H1 (cell line): ENCODE results near the gene ACACA. TPM values are rescaled to one million over a fixed set of nuclear protein-coding genes. Genes with fewer than 3 reads are reported as not detected.

Source experiments
- CTCF ChIA-PET: fragments of 300-600 bp; sonication (Branson Sonifier 250); formaldehyde crosslinking; loops from one replicate; lab custom pipeline; 2021; ENCODE audit not compliant: partially characterized antibody; lab: Charles Lee
- POLR2A ChIA-PET: fragments of 300-600 bp; sonication (Branson Sonifier 250); formaldehyde crosslinking; loops from one replicate; lab custom pipeline; 2021; ENCODE audit warnings: inconsistent platforms; ENCODE audit not compliant: partially characterized antibody; lab: Charles Lee
- DNase-seq, 2 experiments: peaks; one replicate each; pipeline versions ENCODE4 v3.0.0 to v3.0.0-alpha.2; 2010 to 2022; ENCODE audit warnings: low spot score in 2 of 2, low read depth in 1 of 2, mixed read lengths in 1 of 2
- FAIRE-seq: peaks from 2 replicates; lab custom pipeline; 2011; peaks lifted over from hg19 to GRCh38; lab: Jason Lieb, UNC
- H2AFZ ChIP-seq: 2 replicates; pipeline ENCODE4 v1.8.1; 2012; ENCODE audit warnings: low read length, inconsistent platforms
- H2AK5ac ChIP-seq: 2 replicates; pipeline ENCODE4 v1.6.1; 2013; ENCODE audit warnings: low read depth, low read length
- H2BK120ac ChIP-seq: replicated peaks from 2 replicates; pipeline ENCODE3; 2013; ENCODE audit warnings: low read depth, low read length, inconsistent platforms
- H2BK12ac ChIP-seq: 2 replicates; pipeline ENCODE4 v1.6.1; 2013; ENCODE audit warnings: low read depth, low read length
- H2BK15ac ChIP-seq: 2 replicates; pipeline ENCODE4 v1.6.1; 2013; ENCODE audit warnings: low read length
- H2BK20ac ChIP-seq: 2 replicates; pipeline ENCODE4 v1.6.1; 2013; ENCODE audit warnings: low read length
- H2BK5ac ChIP-seq: 2 replicates; pipeline ENCODE4 v1.6.1; 2013; ENCODE audit warnings: low read depth, low read length
- H3K14ac ChIP-seq: 2 replicates; pipeline ENCODE4 v1.6.1; 2013; ENCODE audit warnings: inconsistent platforms; ENCODE audit not compliant: insufficient read length
- H3K18ac ChIP-seq: 2 replicates; pipeline ENCODE4 v1.6.1; 2013; ENCODE audit warnings: low read length; ENCODE audit errors: extremely low read depth
- H3K23ac ChIP-seq: 2 replicates; pipeline ENCODE4 v1.6.1; 2013; ENCODE audit warnings: inconsistent platforms; ENCODE audit not compliant: insufficient read length
- H3K23me2 ChIP-seq: 2 replicates; pipeline ENCODE4 v1.6.1; 2013; ENCODE audit warnings: low read depth, low read length
- H3K27ac ChIP-seq: 2 replicates; pipeline ENCODE4 v1.6.1; 2011; ENCODE audit warnings: low read depth, low read length, inconsistent platforms
- H3K27me3 ChIP-seq, 4 experiments: replicated peaks in 1 of 4; 1 replicate in 1 of 4; 2 replicates in 3 of 4; pipeline versions ENCODE4 v1.6.1 to v1.8.1; 2011 to 2013; ENCODE audit warnings: low read length in 3 of 4, mild to moderate bottlenecking in 3 of 4, inconsistent platforms in 2 of 4, mixed read lengths in 2 of 4, moderate library complexity in 1 of 4; ENCODE audit not compliant: control insufficient read depth in 3 of 4, insufficient read depth in 3 of 4; ENCODE audit errors: extremely low read depth in 1 of 4
- H3K36me3 ChIP-seq, 4 experiments: 2 replicates each; pipeline versions ENCODE4 v1.6.1 to v1.8.1; 2011 to 2013; ENCODE audit warnings: mild to moderate bottlenecking in 4 of 4, low read length in 3 of 4, moderate library complexity in 2 of 4, control low read depth in 1 of 4, inconsistent platforms in 1 of 4; ENCODE audit not compliant: insufficient read depth in 4 of 4, control insufficient read depth in 2 of 4
- H3K4ac ChIP-seq: replicated peaks from 2 replicates; pipeline ENCODE3; 2013; ENCODE audit warnings: low read length, low read depth, mixed read lengths, inconsistent platforms; ENCODE audit not compliant: insufficient read length
- H3K4me1 ChIP-seq, 4 experiments: replicated peaks in 1 of 4; 1 replicate in 1 of 4; 2 replicates in 3 of 4; pipeline versions ENCODE4 v1.6.1 to v1.8.1; 2011 to 2013; ENCODE audit warnings: low read length in 3 of 4, inconsistent platforms in 2 of 4, mixed read lengths in 1 of 4; ENCODE audit not compliant: insufficient read depth in 4 of 4, control insufficient read depth in 3 of 4
- H3K4me2 ChIP-seq, 2 experiments: 2 replicates each; pipeline versions ENCODE4 v1.6.1 to v1.8.1; 2011 to 2013; ENCODE audit warnings: low read depth in 2 of 2, low read length in 2 of 2, control low read depth in 1 of 2, inconsistent platforms in 1 of 2, mild to moderate bottlenecking in 1 of 2; ENCODE audit not compliant: insufficient read depth in 1 of 2
- H3K4me3 ChIP-seq, 4 experiments: fragments of 200-600, 300-600 bp in 1 of 4; sonication (generic), shearing (Covaris generic), sonication (Bioruptor Twin) in 1 of 4; 2 replicates each; pipeline versions ENCODE4 v1.5.1 to v1.8.1; 2011 to 2016; ENCODE audit warnings: low read length in 4 of 4, low read depth in 3 of 4, control low read depth in 2 of 4, inconsistent platforms in 2 of 4, mild to moderate bottlenecking in 2 of 4, mixed read lengths in 1 of 4, moderate library complexity in 1 of 4; ENCODE audit not compliant: insufficient read depth in 2 of 4; ENCODE audit errors: extremely low read depth in 1 of 4
- H3K56ac ChIP-seq: replicated peaks from 2 replicates; pipeline ENCODE3; 2013; ENCODE audit warnings: low read depth, mild to moderate bottlenecking, mixed read lengths, low read length, inconsistent platforms; ENCODE audit not compliant: insufficient read length
- H3K79me1 ChIP-seq: 2 replicates; pipeline ENCODE4 v1.6.1; 2013; ENCODE audit warnings: low read depth, low read length, control low read depth
- H3K79me2 ChIP-seq, 2 experiments: 2 replicates each; pipeline versions ENCODE4 v1.6.1 to v1.8.1; 2012 to 2013; ENCODE audit warnings: low read length in 2 of 2, mild to moderate bottlenecking in 2 of 2, inconsistent platforms in 1 of 2; ENCODE audit not compliant: insufficient read depth in 2 of 2, control insufficient read depth in 1 of 2
- H3K9ac ChIP-seq, 4 experiments: replicated peaks in 1 of 4; 1 replicate in 1 of 4; 2 replicates in 3 of 4; pipeline versions ENCODE4 v1.6.1 to v1.8.1; 2011 to 2013; ENCODE audit warnings: low read depth in 3 of 4, low read length in 3 of 4, control low read depth in 2 of 4, mild to moderate bottlenecking in 2 of 4, moderate library complexity in 2 of 4, inconsistent platforms in 1 of 4; ENCODE audit errors: extremely low read depth in 1 of 4
- H3K9me3 ChIP-seq, 2 experiments: 2 replicates each; pipeline versions ENCODE4 v1.6.1 to v1.8.1; 2012 to 2013; ENCODE audit warnings: mild to moderate bottlenecking in 2 of 2, moderate library complexity in 2 of 2, control low read depth in 1 of 2, inconsistent platforms in 1 of 2, low read depth in 1 of 2, low read length in 1 of 2, mixed read lengths in 1 of 2; ENCODE audit not compliant: insufficient read depth in 2 of 2
- H4K20me1 ChIP-seq, 2 experiments: replicated peaks in 1 of 2; 2 replicates each; pipeline versions ENCODE3 to v1.8.1; 2011 to 2013; ENCODE audit warnings: inconsistent platforms in 2 of 2, low read length in 2 of 2, mild to moderate bottlenecking in 1 of 2; ENCODE audit not compliant: insufficient read depth in 2 of 2, control insufficient read depth in 1 of 2
- H4K5ac ChIP-seq: 2 replicates; pipeline ENCODE4 v1.6.1; 2013; ENCODE audit warnings: low read length, low read depth, mixed read lengths, inconsistent platforms; ENCODE audit not compliant: insufficient read length
- H4K8ac ChIP-seq: 2 replicates; pipeline ENCODE4 v1.8.0; 2013; ENCODE audit warnings: mild to moderate bottlenecking, moderate library complexity, low read length, inconsistent platforms; ENCODE audit not compliant: insufficient read depth; ENCODE audit errors: extremely low read depth
- H4K91ac ChIP-seq: replicated peaks from 2 replicates; pipeline ENCODE3; 2013; ENCODE audit warnings: low read length, mixed read lengths, inconsistent platforms; ENCODE audit not compliant: insufficient read length
- ASH2L ChIP-seq: fragments of 200-600, 300-600 bp; sonication (generic); IDR thresholded peaks from one replicate; pipeline ENCODE4 v1.7.1; 2017; ENCODE audit warnings: low read length
- BACH1 ChIP-seq: IDR thresholded peaks from 2 replicates; pipeline ENCODE4 v1.6.1; 2012; ENCODE audit warnings: low read length, improper control_type of control experiment
- CEBPB ChIP-seq: IDR thresholded peaks from 2 replicates; pipeline ENCODE4 v1.6.1; 2012; ENCODE audit warnings: low read depth, low read length
- CHD2 ChIP-seq: IDR thresholded peaks from 2 replicates; pipeline ENCODE4 v1.6.1; 2012; ENCODE audit warnings: low read length, improper control_type of control experiment
- CTBP2 ChIP-seq: IDR thresholded peaks from 2 replicates; pipeline ENCODE4 v1.7.0; 2011; ENCODE audit warnings: borderline replicate concordance, mild to moderate bottlenecking, moderate library complexity, mixed read lengths, low read length; ENCODE audit not compliant: insufficient read depth, insufficient read length
- EP300 ChIP-seq, 2 experiments: IDR thresholded peaks; 1 replicate in 1 of 2; 2 replicates in 1 of 2; pipeline ENCODE4 v1.6.1; 2011 to 2012; ENCODE audit warnings: low read depth in 2 of 2, low read length in 2 of 2, mild to moderate bottlenecking in 2 of 2, borderline replicate concordance in 1 of 2, inconsistent platforms in 1 of 2, moderate library complexity in 1 of 2
- FOSL1 ChIP-seq: IDR thresholded peaks from 2 replicates; pipeline ENCODE4 v1.6.1; 2011; ENCODE audit warnings: mild to moderate bottlenecking, low read depth, low read length, moderate library complexity; ENCODE audit not compliant: insufficient read depth
- JUN ChIP-seq: IDR thresholded peaks from 2 replicates; pipeline ENCODE4 v1.6.1; 2011; ENCODE audit warnings: low read depth, mild to moderate bottlenecking, improper control_type of control experiment, low read length
- RBBP5 ChIP-seq: IDR thresholded peaks from 2 replicates; pipeline ENCODE4 v1.7.1; 2012; ENCODE audit warnings: low read depth, mild to moderate bottlenecking, inconsistent platforms, low read length, moderate library complexity, borderline replicate concordance
- SRF ChIP-seq: IDR thresholded peaks from 2 replicates; pipeline ENCODE4 v1.6.1; 2011; ENCODE audit warnings: mild to moderate bottlenecking, low read depth, low read length, moderate library complexity
- TBP ChIP-seq: IDR thresholded peaks from 2 replicates; pipeline ENCODE4 v1.6.1; 2011; ENCODE audit warnings: low read depth, low read length, improper control_type of control experiment
- TEAD4 ChIP-seq: IDR thresholded peaks from 2 replicates; pipeline ENCODE4 v1.6.1; 2012; ENCODE audit warnings: low read depth, low read length, inconsistent platforms, mixed read lengths
- ZNF274 ChIP-seq: IDR thresholded peaks from 2 replicates; pipeline ENCODE4 v1.7.0; 2012; ENCODE audit warnings: low read length, borderline replicate concordance; ENCODE audit errors: extremely low read depth
- WGBS, 2 experiments: shearing (Covaris generic) in 1 of 2; methylation state at CpG; one replicate each; pipeline versions ENCODE4 v1.1.6 to v1.1.7; 2013 to 2015; ENCODE audit warnings: low lambda C conversion rate in 2 of 2, mixed read lengths in 2 of 2, inconsistent platforms in 1 of 2, low coverage in 1 of 2, missing lambda C conversion rate in 1 of 2; ENCODE audit not compliant: insufficient replicate concordance in 2 of 2, insufficient coverage in 1 of 2, insufficient read length in 1 of 2; ENCODE audit errors: extremely low coverage in 1 of 2, missing lambda C conversion rate in 1 of 2; 5-methylcytosine and 5-hydroxymethylcytosine counted together
- polyA plus RNA-seq, 7 experiments: library from polyadenylated mRNA; depleted of rRNA in 3 of 7; stranded (reverse) in 5 of 7; unstranded in 2 of 7; fragments of >200 nt in 5 of 7; fragments of 200-250 nt in 2 of 7; gene quantifications; 1 replicate in 5 of 7; 2 replicates in 1 of 7; 4 replicates in 1 of 7; pipeline versions ENCODE4 v1.2.1 to v1.2.3, GENCODE V29; 2011 to 2013; ENCODE audit warnings: missing spikeins in 2 of 7, mixed read lengths in 2 of 7
- total RNA-seq: library from RNA; stranded (reverse); fragmentation: NEBNext Ultra II Directional; extraction: Animal tissue kit (Norgen Biotek cat#: 25700); gene quantifications from 2 replicates; pipeline ENCODE4 v1.2.1, GENCODE V29; 2021

Gene ACACA
- total and polyA plus RNA-seq, 2 of the 8 experiments (the other 6 are each of a cell fraction or from before 2014, with no cell fraction given), result 74.0 to 160 TPM

- Histone ChIP-seq H3K27ac (no peak overlapping the region), H4K91ac (no peak overlapping the region), H3K79me1 (no peaks in the 10 kb centered on the region), H3K27me3 (no peaks in the 10 kb centered on the region), H2BK5ac (no peak overlapping the region), H3K18ac (no peak overlapping the region), H4K5ac (no peak overlapping the region), H3K4me2 (no peak overlapping the region), H3K79me2 (no peaks in the 10 kb centered on the region), H3K14ac (no peak overlapping the region), H3K56ac (no peak overlapping the region), H3K4ac (no peak overlapping the region), H2BK20ac (no peak overlapping the region), H2AK5ac (no peak overlapping the region), H4K20me1 (no peaks in the 10 kb centered on the region), H3K23me2 (no peaks in the 10 kb centered on the region; the same call in 1 of the 2 replicates), H3K9me3 (no peaks in the 10 kb centered on the region), H3K4me3 (no peak overlapping the region), H2BK15ac (no peak overlapping the region), H2AFZ (no peak overlapping the region), H3K23ac (no peak overlapping the region), H2BK120ac (no peak overlapping the region), H3K4me1 (peaks cover 4 to 19% (median 11%) of the 10 kb centered on the region in 4 experiments; a peak in 6 of 7 replicates), H4K8ac (no peak overlapping the region), H2BK12ac (no peak overlapping the region), H3K9ac (no peak overlapping the region), H3K36me3 (peaks cover 5 to 43% (median 26%) of the 10 kb centered on the region in 4 experiments)
- 90% methylated on average over 2 of the region's 2 CpGs; no CpG with 5 or more reads in 1 of the 2 experiments for WGBS, 2 experiments
- TF ChIP-seq CHD2 (no peak), RBBP5 (no peak), JUN (no peak), TBP (no peak), FOSL1 (no peak), BACH1 (no peak), CTBP2 (no peak), EP300 (IDR thresholded peaks at IDR 0.05; ENCODE audit: borderline replicate concordance in 1 of 2, low read depth in 2 of 2, low read length in 2 of 2) (no peak), SRF (no peak), ZNF274 (no peak), CEBPB (no peak), TEAD4 (no peak), ASH2L (no peak)
- CTCF ChIA-PET, result interaction anchor here (0.7 to 1.2 kb wide), 3 partner anchors 15 to 251 kb away, joined by 3 to 4 read pairs (median 4); no protein-coding TSS in a partner anchor
- FAIRE-seq, result no peak
- no peak for DNase-seq
- POLR2A ChIA-PET, result interaction anchor here (1.2 kb wide), 1 partner anchor 21 kb away, joined by 3 read pairs; no protein-coding TSS in a partner anchor
Measured at GRCh38 chr17:37121616-37122015, 285.0 kb downstream of the ACACA start.
